ENCODE results near the gene MYO7B. TPM values are rescaled to one million over a fixed set of nuclear protein-coding genes. Genes with fewer than 3 reads are reported as not detected.

Gene MYO7B
- total and polyA plus RNA-seq, 9 of the 15 experiments (the other 6 are each of a cell fraction or from before 2014, with no cell fraction given): 0.08 TPM; not detected in 8

- no peak for TF ChIP-seq REST (IDR thresholded peaks at IDR 0.05; ENCODE audit: borderline replicate concordance)
- no peak for TF ChIP-seq REST (CRISPR knock-in tag; IDR thresholded peaks at IDR 0.05; ENCODE audit: low read depth)
- TF ChIP-seq CXXC5 (CRISPR knock-in tag; IDR thresholded peaks at IDR 0.05): no peak
- TF ChIP-seq MCM3 (IDR thresholded peaks at IDR 0.05): no peak
Measured at GRCh38 chr2:127577503-127577902, 42.0 kb downstream of the MYO7B start (continued).

Measured in K562 (cell line).